ENCODE results near the gene SIDT2. TPM values are rescaled to one million over a fixed set of nuclear protein-coding genes. Genes with fewer than 3 reads are reported as not detected.
A peak's percentile ranks its signal among the peaks of the same experiment; 100 is the strongest.

Gene SIDT2
- total and polyA plus RNA-seq, 2 of the 13 experiments (the other 11 are each of a cell fraction or from before 2014, with no cell fraction given): 11.5 to 28.0 TPM

DNA sequence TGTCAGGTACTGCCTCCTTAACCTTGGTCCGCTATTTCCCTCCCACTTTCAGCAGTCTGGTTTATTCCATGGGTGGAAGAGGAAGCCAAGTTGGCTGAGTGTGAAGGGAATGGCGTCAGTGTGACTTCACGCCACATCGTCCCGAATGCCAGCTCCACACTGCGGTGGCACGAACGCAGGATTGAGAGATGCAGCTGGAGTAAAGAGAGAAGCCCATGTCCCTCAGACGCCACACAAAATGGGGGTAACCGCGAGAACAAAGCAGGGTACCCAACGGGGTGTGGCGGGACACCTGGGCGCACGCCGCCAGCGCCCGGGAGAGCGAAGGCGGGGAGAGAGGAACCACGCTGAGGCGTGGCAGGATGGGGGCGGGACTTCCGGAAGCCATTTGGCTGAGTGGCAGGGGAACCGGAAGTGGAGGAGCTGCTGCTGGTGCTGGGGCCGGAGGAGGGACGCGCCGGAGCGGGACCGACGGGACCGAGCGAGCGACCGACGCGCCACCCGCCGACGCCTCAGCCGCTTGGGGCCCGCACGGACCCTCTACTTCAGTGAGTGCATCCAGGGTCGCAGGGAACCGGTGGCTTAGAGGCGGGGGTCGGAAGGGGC, 34.6 kb upstream of the SIDT2 start, which contains the start of gene PAFAH1B2 (continued):
- TF ChIP-seq, protein P1, sequence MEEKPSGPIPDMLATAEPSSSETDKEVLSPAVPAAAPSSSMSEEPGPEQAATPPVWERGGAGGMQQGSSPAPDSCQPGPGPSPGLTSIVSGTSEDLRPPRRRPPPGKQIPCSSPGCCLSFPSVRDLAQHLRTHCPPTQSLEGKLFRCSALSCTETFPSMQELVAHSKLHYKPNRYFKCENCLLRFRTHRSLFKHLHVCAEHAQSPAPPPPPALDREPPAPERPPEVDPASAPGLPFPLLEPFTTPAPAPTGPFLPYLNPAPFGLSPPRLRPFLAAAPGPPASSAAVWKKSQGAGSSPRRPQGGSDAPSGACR (CRISPR knock-in tag; IDR thresholded peaks at IDR 0.05): no peak
- TF ChIP-seq, protein P2, sequence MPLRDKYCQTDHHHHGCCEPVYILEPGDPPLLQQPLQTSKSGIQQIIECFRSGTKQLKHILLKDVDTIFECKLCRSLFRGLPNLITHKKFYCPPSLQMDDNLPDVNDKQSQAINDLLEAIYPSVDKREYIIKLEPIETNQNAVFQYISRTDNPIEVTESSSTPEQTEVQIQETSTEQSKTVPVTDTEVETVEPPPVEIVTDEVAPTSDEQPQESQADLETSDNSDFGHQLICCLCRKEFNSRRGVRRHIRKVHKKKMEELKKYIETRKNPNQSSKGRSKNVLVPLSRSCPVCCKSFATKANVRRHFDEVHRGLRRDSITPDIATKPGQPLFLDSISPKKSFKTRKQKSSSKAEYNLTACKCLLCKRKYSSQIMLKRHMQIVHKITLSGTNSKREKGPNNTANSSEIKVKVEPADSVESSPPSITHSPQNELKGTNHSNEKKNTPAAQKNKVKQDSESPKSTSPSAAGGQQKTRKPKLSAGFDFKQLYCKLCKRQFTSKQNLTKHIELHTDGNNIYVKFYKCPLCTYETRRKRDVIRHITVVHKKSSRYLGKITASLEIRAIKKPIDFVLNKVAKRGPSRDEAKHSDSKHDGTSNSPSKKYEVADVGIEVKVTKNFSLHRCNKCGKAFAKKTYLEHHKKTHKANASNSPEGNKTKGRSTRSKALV (CRISPR knock-in tag; IDR thresholded peaks at IDR 0.05): peak; percentile 86
- TF ChIP-seq ZNF296 (CRISPR knock-in tag; conservative IDR thresholded peaks at IDR 0.05) (no peak), ZNF749 (CRISPR knock-in tag; IDR thresholded peaks at IDR 0.05; ENCODE audit: borderline replicate concordance) (peak; percentile 30; the same call in 1 of the 2 replicates), CHD4 (IDR thresholded peaks at IDR 0.05; ENCODE audit: borderline replicate concordance, low read length) (no peak), GTF2F1 (IDR thresholded peaks at IDR 0.05; ENCODE audit: low read length) (no peak), SRY (CRISPR knock-in tag; IDR thresholded peaks at IDR 0.05) (0 out of 2 replicates have a peak, but pooled peaks have one; percentile 43), KMT2A (CRISPR knock-in tag; IDR thresholded peaks at IDR 0.05) (peak; percentile 80; the same call in 1 of the 2 replicates), KDM2A (CRISPR knock-in tag; IDR thresholded peaks at IDR 0.05; ENCODE audit: borderline replicate concordance, low read depth) (peak; percentile 95; the same call in 1 of the 2 replicates), PPARG (CRISPR knock-in tag; conservative IDR thresholded peaks at IDR 0.05) (peak; percentile 36; the same call in 1 of the 2 replicates), ZNF772 (CRISPR knock-in tag; IDR thresholded peaks at IDR 0.05) (peak; percentile 62; the same call in 1 of the 2 replicates), ZNF136 (CRISPR knock-in tag; IDR thresholded peaks at IDR 0.05; ENCODE audit: low read depth) (no peak), U2AF2 (IDR thresholded peaks at IDR 0.05; ENCODE audit: low read depth, low read length) (no peak), TRIM24 (CRISPR knock-in tag; IDR thresholded peaks at IDR 0.05) (no peak), ISL2 (CRISPR knock-in tag; IDR thresholded peaks at IDR 0.05) (peak; percentile 68; the same call in 1 of the 2 replicates), THAP8 (CRISPR knock-in tag; IDR thresholded peaks at IDR 0.05; ENCODE audit: borderline replicate concordance) (0 out of 2 replicates have a peak, but pooled peaks have one; percentile 30), PITX1 (CRISPR knock-in tag; IDR thresholded peaks at IDR 0.05) (peak; percentile 53; the same call in 1 of the 2 replicates), ZNF615 (CRISPR knock-in tag; IDR thresholded peaks at IDR 0.05; ENCODE audit: borderline replicate concordance) (no peak), ETV6 (CRISPR knock-in tag; conservative IDR thresholded peaks at IDR 0.05) (0 out of 2 replicates have a peak, but pooled peaks have one; percentile 83), HMG20B (CRISPR knock-in tag; conservative IDR thresholded peaks at IDR 0.05) (no peak)
- TF ChIP-seq, protein P3, sequence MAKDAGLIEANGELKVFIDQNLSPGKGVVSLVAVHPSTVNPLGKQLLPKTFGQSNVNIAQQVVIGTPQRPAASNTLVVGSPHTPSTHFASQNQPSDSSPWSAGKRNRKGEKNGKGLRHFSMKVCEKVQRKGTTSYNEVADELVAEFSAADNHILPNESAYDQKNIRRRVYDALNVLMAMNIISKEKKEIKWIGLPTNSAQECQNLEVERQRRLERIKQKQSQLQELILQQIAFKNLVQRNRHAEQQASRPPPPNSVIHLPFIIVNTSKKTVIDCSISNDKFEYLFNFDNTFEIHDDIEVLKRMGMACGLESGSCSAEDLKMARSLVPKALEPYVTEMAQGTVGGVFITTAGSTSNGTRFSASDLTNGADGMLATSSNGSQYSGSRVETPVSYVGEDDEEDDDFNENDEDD (CRISPR knock-in tag; IDR thresholded peaks at IDR 0.05; ENCODE audit: borderline replicate concordance): peak; percentile 87; the same call in 1 of the 2 replicates
- TF ChIP-seq, protein P4, sequence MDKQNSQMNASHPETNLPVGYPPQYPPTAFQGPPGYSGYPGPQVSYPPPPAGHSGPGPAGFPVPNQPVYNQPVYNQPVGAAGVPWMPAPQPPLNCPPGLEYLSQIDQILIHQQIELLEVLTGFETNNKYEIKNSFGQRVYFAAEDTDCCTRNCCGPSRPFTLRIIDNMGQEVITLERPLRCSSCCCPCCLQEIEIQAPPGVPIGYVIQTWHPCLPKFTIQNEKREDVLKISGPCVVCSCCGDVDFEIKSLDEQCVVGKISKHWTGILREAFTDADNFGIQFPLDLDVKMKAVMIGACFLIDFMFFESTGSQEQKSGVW (CRISPR knock-in tag; IDR thresholded peaks at IDR 0.05; ENCODE audit: borderline replicate concordance): no peak

Measured in HepG2 (cell line).